Ammon's horn (tissue), 1 donor: ENCODE measurements around the gene KANK4.

ENCODE experiments used
- DNase-seq: peaks from one replicate; pipeline ENCODE4 v3.0.0-alpha.2; 2016; ENCODE audit warnings: low spot score

KANK4 gene

GRCh38 chr1:62198069-62198780, 121.0 kb downstream of the KANK4 start:
- DNase-seq = no peak

GRCh38 chr1:62196086-62196690, 123.0 kb downstream of the KANK4 start:
- DNase-seq = no peak

GRCh38 chr1:62194651-62195544, 124.3 kb downstream of the KANK4 start, which contains the start of gene L1TD1:
Gene L1TD1, plus strand, starts transcription at chr1:62194849. Its CDS starts 11,780 bp downstream, at chr1:62206629.
- no peak for DNase-seq

GRCh38 chr1:62188111-62188510, 131.1 kb downstream of the KANK4 start:
- no peak for DNase-seq

- DNase-seq = no peak
These were observed 131.7 kb downstream of the KANK4 start for GRCh38 chr1:62187548-62187947.
